Measurements from ENCODE around the gene USP51.
"Not testable (repeated sequence)": the region's sequence is repeated elsewhere in the genome, so short reads cannot be mapped to it uniquely, and the experiment has no call there.

USP51 gene

DNA sequence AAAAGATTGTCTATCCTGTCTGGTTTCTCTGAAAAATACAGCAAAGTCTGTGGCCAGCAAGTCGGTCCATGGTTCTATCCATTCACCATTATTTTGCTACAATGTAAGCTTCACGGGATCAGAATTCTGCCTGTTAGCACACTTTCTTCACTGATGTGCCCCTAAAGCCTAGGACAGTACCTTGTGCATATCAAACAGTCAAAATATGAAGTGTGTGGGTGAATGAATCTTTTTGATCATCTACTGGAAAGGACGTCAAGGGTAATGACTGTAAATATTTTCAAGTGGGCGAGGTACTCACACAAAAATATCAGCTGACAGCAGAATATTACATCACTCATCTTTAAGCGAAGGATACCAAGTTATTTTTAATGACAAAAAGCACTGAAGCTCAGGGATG lies 24.5 kb downstream of the USP51 start:
- DNase-seq (ENCODE audit: low read depth in 2 of 2): not testable (repeated sequence)

DNA sequence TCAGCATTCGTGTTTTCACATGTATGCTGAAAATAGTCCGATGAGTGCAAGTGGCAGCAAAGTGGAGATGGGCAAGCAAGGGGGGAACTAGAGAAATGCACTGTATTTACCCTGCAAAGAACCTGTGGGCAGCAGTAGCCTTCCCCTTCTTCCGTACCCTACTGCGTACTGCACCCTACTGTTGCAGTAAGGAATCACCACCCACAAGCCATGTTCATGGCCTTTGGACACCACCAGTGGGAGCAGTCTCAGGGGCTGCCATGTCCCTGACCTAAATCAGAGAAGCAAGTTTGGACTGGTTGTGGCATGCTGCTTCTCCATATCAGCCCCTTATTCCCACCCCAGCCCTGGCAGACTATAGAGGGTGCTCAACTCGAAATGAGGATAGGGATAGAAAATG lies 25.6 kb downstream of the USP51 start:
- DNase-seq (ENCODE audit: low read depth in 2 of 2): not testable (repeated sequence)

DNA sequence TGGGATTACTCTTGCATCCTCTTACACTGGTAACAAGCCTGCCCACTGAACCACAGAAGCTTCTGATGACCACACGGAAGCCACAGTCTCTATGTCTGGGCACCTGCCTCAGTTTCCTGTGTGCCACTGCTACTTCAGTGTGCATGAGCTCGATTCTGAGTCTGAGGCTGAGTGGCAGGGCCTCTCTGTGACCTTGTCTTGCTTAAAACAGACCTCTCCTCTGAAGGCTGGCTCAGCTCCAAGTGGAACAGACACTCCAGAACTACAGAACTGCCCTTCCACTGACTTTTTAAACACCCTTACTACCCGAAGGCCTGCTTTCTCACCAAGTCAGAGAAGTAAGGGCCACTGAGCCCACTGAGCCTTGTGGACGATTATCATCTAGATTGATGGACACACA lies 29.7 kb downstream of the USP51 start:
- not testable (repeated sequence) for DNase-seq (ENCODE audit: low read depth in 2 of 2)

DNA sequence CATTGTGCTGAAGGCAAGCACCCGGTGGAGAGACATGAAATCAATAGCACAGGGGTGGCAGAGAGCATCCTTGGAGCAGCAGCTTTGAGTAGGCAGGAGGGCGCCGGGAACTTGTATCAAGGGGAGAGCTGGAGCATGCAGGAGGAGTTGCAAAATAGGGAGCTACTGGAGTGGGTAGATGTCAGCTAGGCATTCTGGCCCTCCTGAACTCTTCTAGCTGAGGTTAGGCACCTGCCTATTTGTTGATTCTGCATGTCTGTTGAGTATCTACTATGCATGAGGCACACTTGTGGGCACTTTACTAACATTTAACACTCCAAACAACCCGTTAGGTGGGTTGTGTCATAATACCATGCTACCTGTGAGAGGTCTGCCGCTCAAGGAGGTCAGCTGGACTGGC lies 30.2 kb downstream of the USP51 start:
- not testable (repeated sequence) for DNase-seq (ENCODE audit: low read depth in 2 of 2)

DNA sequence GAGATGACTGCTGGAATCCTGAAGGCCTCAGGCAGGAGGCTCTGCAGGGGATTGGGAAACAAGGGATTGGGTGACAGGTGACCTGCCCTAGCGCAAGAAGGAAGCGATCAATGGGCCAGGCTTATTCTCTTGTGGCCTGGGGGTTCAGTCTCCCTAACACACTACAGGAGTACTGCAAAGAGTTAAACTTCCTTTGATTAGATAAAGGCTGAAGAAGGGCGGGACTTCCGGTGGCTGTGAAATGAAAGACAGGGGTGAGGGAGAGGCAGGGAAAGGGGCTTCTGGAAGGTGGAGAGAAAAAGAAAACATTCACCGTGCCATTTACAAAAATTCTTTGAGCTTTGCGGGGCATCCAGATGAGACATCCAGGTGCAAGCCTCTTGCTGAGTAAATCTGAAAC lies 33.9 kb downstream of the USP51 start:
- DNase-seq (ENCODE audit: low read depth in 2 of 2): not testable (repeated sequence)

DNA sequence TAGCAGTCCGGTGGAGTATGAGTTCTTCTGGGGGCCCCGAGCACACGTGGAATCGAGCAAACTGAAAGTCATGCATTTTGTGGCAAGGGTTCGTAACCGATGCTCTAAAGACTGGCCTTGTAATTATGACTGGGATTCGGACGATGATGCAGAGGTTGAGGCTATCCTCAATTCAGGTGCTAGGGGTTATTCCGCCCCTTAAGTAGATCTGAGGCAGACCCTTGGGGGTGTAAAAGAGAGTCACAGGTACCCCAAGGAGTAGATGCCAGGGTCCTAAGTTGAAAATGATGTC lies 36.9 kb downstream of the USP51 start:
- no peak for DNase-seq (ENCODE audit: low read depth in 2 of 2)

DNA sequence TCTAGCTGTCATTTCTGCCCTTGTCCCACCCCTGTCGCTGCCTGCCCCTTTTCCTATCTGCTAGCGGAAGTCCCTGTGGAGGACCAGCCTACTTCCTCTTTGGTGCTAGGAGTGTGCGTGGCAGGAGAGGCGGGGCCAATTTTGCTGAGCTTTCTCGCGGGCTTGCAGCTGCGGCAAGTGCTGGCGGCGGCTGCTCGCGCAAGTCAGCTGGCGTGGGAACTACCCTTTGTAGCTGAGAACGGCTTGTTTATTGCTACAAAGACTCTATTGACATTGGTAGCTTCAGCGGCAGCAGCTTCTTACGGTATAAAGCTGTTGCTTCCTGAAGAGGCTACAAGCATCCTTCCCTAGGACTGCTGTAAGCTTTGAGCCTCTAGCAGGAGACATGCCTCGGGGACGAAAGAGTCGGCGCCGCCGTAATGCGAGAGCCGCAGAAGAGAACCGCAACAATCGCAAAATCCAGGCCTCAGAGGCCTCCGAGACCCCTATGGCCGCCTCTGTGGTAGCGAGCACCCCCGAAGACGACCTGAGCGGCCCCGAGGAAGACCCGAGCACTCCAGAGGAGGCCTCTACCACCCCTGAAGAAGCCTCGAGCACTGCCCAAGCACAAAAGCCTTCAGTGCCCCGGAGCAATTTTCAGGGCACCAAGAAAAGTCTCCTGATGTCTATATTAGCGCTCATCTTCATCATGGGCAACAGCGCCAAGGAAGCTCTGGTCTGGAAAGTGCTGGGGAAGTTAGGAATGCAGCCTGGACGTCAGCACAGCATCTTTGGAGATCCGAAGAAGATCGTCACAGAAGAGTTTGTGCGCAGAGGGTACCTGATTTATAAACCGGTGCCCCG lies 37.4 kb downstream of the USP51 start, which contains the start of gene MAGEH1:
Gene MAGEH1 (plus strand): TSS at position 138 of the 843 bp plus-strand sequence. CDS start 248 bp downstream, at position 386.
- peak; percentile 41 to 43 for DNase-seq (ENCODE audit: low read depth in 2 of 2)

DNA sequence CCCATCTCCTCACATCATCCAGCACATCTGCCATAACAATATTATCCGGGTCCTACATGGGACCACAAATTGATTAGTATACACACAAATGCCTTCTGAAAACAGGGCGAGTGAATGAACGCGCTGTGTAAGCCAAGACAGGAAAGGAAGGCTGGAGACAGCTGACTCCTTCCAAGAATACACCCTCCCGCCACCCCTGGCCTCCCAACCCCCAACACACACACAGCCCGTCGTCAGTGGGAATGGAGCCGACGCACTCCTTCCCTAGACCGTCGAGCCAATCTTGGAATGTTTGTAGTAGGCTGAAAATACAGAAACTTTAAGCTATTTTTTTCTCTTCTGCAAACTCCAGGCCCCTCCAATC lies 38.0 kb downstream of the USP51 start:
- DNase-seq (ENCODE audit: low read depth in 2 of 2): no peak

DNA sequence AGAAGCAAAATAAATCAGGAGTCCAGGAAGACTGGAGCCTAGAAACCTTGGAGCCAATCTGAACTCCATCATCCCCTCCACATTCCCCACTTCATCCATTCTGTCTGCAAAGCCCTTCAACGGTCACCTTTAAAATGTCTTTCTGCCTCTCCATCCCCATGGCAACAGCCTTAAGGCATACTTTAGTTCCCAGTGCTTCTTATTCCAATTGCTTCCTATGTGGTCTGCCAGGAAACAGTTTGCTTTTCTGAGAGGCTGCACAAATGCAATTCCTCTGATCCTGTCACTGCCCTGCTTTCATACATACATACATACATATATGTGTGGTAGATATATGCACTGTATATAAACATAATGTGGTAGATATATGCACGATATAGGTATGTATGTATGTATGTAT lies 38.5 kb downstream of the USP51 start:
- DNase-seq (ENCODE audit: low read depth in 2 of 2): no peak

DNA sequence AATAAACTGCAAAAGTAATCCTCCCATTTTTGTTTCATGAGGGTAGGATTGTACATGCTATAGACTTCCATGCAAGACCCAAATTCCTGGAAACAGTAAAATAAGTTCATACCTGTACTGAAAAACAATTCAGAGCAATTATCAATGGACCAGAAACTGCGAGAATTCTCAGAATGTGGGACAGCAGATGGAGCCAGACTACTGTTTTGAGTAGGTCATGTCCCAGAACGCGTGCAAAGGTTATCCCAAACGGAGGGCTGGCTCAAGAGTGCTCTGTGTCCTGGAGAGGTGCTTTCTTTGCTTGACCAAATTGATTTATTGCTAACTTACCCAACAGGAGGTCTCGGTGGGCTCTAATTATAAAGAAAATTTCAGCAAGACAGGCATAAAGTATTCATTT lies 39.4 kb downstream of the USP51 start:
- no peak for DNase-seq (ENCODE audit: low read depth in 2 of 2)

DNA sequence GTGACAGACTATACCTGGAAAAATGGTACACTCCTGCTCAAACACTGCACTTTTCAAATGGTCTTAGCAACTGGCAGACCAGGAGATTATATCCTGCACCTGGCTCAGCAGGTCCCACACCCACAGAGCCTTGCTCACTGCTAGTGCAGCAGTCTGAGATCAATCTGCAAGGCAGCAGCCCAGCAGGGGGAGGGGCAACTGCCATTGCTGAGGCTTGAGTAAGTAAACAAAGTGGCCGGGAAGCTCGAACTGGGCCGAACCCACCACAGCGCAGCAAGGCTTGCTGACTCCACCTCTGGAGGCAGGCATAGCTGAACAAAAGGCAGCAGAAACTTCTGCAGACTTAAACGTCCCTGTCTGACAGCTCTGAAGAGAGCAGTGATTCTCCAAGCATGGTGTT lies 46.2 kb downstream of the USP51 start:
- DNase-seq (ENCODE audit: low read depth in 2 of 2): not testable (repeated sequence)
